Neural cell (in vitro differentiated cells): ENCODE data around the gene NCOA7.

Experiments
- EZH2 ChIP-seq: fragments of 200-600, 300-800 bp; shearing (Covaris generic), sonication (generic); IDR thresholded peaks from 2 replicates; pipeline ENCODE4 v1.6.1; 2014; ENCODE audit warnings: antibody characterized with exemption, low read length, borderline replicate concordance, mild to moderate bottlenecking; ENCODE audit not compliant: insufficient read depth, poor library complexity, severe bottlenecking
- POLR2AphosphoS5 ChIP-seq: IDR thresholded peaks from 2 replicates; pipeline ENCODE4 v1.6.1; 2012
- TAF1 ChIP-seq: IDR thresholded peaks from 2 replicates; pipeline ENCODE4 v1.6.1; 2012; ENCODE audit warnings: low read depth
- TF ChIP-seq, protein P1 (sequence below): fragments of 450-650 bp; IDR thresholded peaks from 2 replicates; pipeline ENCODE4 v1.5.1; 2014; ENCODE audit warnings: antibody characterized with exemption, mild to moderate bottlenecking, moderate library complexity; ENCODE audit not compliant: poor library complexity, severe bottlenecking

- TF ChIP-seq POLR2AphosphoS5 (no peak), EZH2 (no peak), TAF1 (no peak)
- TF ChIP-seq, protein P1, sequence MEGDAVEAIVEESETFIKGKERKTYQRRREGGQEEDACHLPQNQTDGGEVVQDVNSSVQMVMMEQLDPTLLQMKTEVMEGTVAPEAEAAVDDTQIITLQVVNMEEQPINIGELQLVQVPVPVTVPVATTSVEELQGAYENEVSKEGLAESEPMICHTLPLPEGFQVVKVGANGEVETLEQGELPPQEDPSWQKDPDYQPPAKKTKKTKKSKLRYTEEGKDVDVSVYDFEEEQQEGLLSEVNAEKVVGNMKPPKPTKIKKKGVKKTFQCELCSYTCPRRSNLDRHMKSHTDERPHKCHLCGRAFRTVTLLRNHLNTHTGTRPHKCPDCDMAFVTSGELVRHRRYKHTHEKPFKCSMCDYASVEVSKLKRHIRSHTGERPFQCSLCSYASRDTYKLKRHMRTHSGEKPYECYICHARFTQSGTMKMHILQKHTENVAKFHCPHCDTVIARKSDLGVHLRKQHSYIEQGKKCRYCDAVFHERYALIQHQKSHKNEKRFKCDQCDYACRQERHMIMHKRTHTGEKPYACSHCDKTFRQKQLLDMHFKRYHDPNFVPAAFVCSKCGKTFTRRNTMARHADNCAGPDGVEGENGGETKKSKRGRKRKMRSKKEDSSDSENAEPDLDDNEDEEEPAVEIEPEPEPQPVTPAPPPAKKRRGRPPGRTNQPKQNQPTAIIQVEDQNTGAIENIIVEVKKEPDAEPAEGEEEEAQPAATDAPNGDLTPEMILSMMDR: no peak
Measured at GRCh38 chr6:125765944-125766343, 24.8 kb upstream of the NCOA7 start.
